SK-N-SH (cell line): ENCODE results near the gene KCNB1. TPM values are rescaled to one million over a fixed set of nuclear protein-coding genes. Genes with fewer than 3 reads are reported as not detected.

ENCODE experiments used
- CTCF ChIA-PET: fragments of 300-600, 350-600 bp; formaldehyde crosslinking; extraction: SDS; loops from one replicate; lab custom pipeline; 2021; lab: Yijun Ruan, JAX
- POLR2A ChIA-PET: fragments of 350-600 bp; sonication (Branson Sonifier 250); formaldehyde crosslinking; extraction: SDS; loops from one replicate; lab custom pipeline; 2020; ENCODE audit warnings: antibody characterized with exemption, inconsistent platforms; lab: Yijun Ruan, JAX
- DNase-seq: peaks from one replicate; pipeline ENCODE4 v3.0.0; 2012
- H2AFZ ChIP-seq: fragments of 200-600 bp; sonication (generic); 2 replicates; pipeline ENCODE4 v1.8.1; 2016; ENCODE audit warnings: antibody characterized with exemption, mild to moderate bottlenecking, low read depth
- H3F3A ChIP-seq: fragments of 200-600 bp; sonication (generic); replicated peaks from 2 replicates; pipeline ENCODE3; 2016; ENCODE audit warnings: antibody characterized with exemption, mild to moderate bottlenecking; ENCODE audit not compliant: insufficient read depth
- H3K27ac ChIP-seq, 2 experiments: fragments of 200-500 bp in 1 of 2; fragments of 200-600 bp in 1 of 2; sonication (Bioruptor generic) in 1 of 2; sonication (generic), shearing (Covaris generic) in 1 of 2; 2 replicates each; pipeline versions ENCODE4 v1.5.1 to v1.6.1; 2014 to 2016; ENCODE audit warnings: low read depth in 2 of 2, inconsistent platforms in 1 of 2, low read length in 1 of 2, mild to moderate bottlenecking in 1 of 2, mixed read lengths in 1 of 2
- H3K27me3 ChIP-seq: fragments of 200-600 bp; sonication (generic), shearing (Covaris generic); 2 replicates; pipeline ENCODE4 v1.6.1; 2016; ENCODE audit warnings: mixed run types; ENCODE audit not compliant: insufficient read depth
- H3K36me3 ChIP-seq, 2 experiments: fragments of 200-500 bp in 1 of 2; fragments of 200-600 bp in 1 of 2; sonication (Bioruptor generic) in 1 of 2; sonication (generic) in 1 of 2; replicated peaks in 1 of 2; 2 replicates each; pipeline versions ENCODE3 to v1.5.1; 2014 to 2016; ENCODE audit warnings: low read length in 1 of 2, mild to moderate bottlenecking in 1 of 2; ENCODE audit not compliant: insufficient read depth in 2 of 2, control insufficient read depth in 1 of 2
- H3K4me1 ChIP-seq, 2 experiments: fragments of 200-500 bp in 1 of 2; fragments of 200-600 bp in 1 of 2; sonication (Bioruptor generic) in 1 of 2; sonication (generic), shearing (Covaris generic) in 1 of 2; 2 replicates each; pipeline versions ENCODE4 v1.5.1 to v1.6.1; 2014 to 2016; ENCODE audit warnings: low read depth in 1 of 2, low read length in 1 of 2, mixed run types in 1 of 2; ENCODE audit not compliant: insufficient read depth in 2 of 2, control insufficient read depth in 1 of 2
- H3K4me2 ChIP-seq: fragments of 200-600 bp; sonication (generic), shearing (Covaris generic); 2 replicates; pipeline ENCODE4 v1.6.1; 2017; ENCODE audit warnings: mixed run types
- H3K4me3 ChIP-seq, 2 experiments: fragments of 200-500 bp in 1 of 2; fragments of 200-600 bp in 1 of 2; sonication (Bioruptor generic) in 1 of 2; sonication (generic), shearing (Covaris generic) in 1 of 2; 2 replicates each; pipeline versions ENCODE4 v1.5.1 to v1.8.1; 2014 to 2016; ENCODE audit warnings: low read depth in 2 of 2, inconsistent platforms in 1 of 2, low read length in 1 of 2, mild to moderate bottlenecking in 1 of 2, mixed read lengths in 1 of 2, moderate library complexity in 1 of 2
- H3K79me2 ChIP-seq: fragments of 200-600 bp; sonication (generic); 2 replicates; pipeline ENCODE4 v1.8.1; 2017; ENCODE audit warnings: mild to moderate bottlenecking; ENCODE audit not compliant: insufficient read depth
- H3K9ac ChIP-seq: fragments of 200-600 bp; sonication (generic); 2 replicates; pipeline ENCODE4 v1.6.1; 2017; ENCODE audit warnings: mixed run types
- H3K9me2 ChIP-seq: fragments of 200-600 bp; sonication (generic); 2 replicates; pipeline ENCODE4 v1.6.1; 2017; ENCODE audit warnings: mixed run types
- H3K9me3 ChIP-seq: fragments of 200-600 bp; sonication (generic); 2 replicates; pipeline ENCODE4 v1.6.1; 2017; ENCODE audit warnings: mixed run types, mild to moderate bottlenecking, moderate library complexity
- H4K20me1 ChIP-seq: fragments of 200-600 bp; sonication (generic); 2 replicates; pipeline ENCODE4 v1.6.1; 2017; ENCODE audit warnings: mild to moderate bottlenecking, mixed run types; ENCODE audit not compliant: insufficient read depth
- ELF1 ChIP-seq: IDR thresholded peaks from 2 replicates; pipeline ENCODE4 v1.4.0; 2012
- EZH2phosphoT487 ChIP-seq: fragments of 200-600 bp; sonication (generic); IDR thresholded peaks from 2 replicates; pipeline ENCODE4 v1.6.1; 2017; ENCODE audit warnings: low read depth, mixed run types, mild to moderate bottlenecking, antibody characterized with exemption, moderate library complexity, borderline replicate concordance
- FOSL2 ChIP-seq: IDR thresholded peaks from 2 replicates; pipeline ENCODE4 v1.4.0; 2012; ENCODE audit warnings: low read depth, mild to moderate bottlenecking, moderate library complexity, borderline replicate concordance
- FOXJ3 ChIP-seq: sonication (generic); formaldehyde crosslinking; IDR thresholded peaks from 2 replicates; pipeline ENCODE4 v1.5.1; 2020; ENCODE audit warnings: mild to moderate bottlenecking, missing genetic modification reagents
- FOXM1 ChIP-seq: IDR thresholded peaks from 2 replicates; pipeline ENCODE4 v1.4.0; 2012; ENCODE audit warnings: low read depth, mild to moderate bottlenecking
- GABPA ChIP-seq: IDR thresholded peaks from 2 replicates; pipeline ENCODE4 v1.4.0; 2012; ENCODE audit warnings: low read depth, mild to moderate bottlenecking
- GATA2 ChIP-seq: sonication (generic); formaldehyde crosslinking; IDR thresholded peaks from 2 replicates; pipeline ENCODE4 v1.5.0; 2020; ENCODE audit warnings: mild to moderate bottlenecking, missing genetic modification reagents
- JUND ChIP-seq: IDR thresholded peaks from 2 replicates; pipeline ENCODE4 v1.4.0; 2012
- POLR2AphosphoS5 ChIP-seq: IDR thresholded peaks from 2 replicates; pipeline ENCODE4 v1.6.1; 2012; ENCODE audit warnings: low read depth, low read length
- RXRA ChIP-seq: IDR thresholded peaks from 2 replicates; pipeline ENCODE4 v1.4.0; 2012; ENCODE audit warnings: low read depth, mild to moderate bottlenecking, borderline replicate concordance
- SIN3A ChIP-seq: IDR thresholded peaks from 2 replicates; pipeline ENCODE4 v1.6.1; 2012; ENCODE audit warnings: low read depth, mild to moderate bottlenecking, low read length, moderate library complexity, borderline replicate concordance
- TAF1 ChIP-seq: IDR thresholded peaks from 2 replicates; pipeline ENCODE4 v1.6.1; 2012; ENCODE audit warnings: low read depth, mild to moderate bottlenecking, low read length, moderate library complexity, borderline replicate concordance
- TCF12 ChIP-seq: IDR thresholded peaks from 2 replicates; pipeline ENCODE4 v1.4.0; 2012
- TEAD4 ChIP-seq: IDR thresholded peaks from 2 replicates; pipeline ENCODE4 v1.4.0; 2012; ENCODE audit warnings: mild to moderate bottlenecking, borderline replicate concordance; ENCODE audit not compliant: insufficient read depth
- WGBS: methylation state at CpG from one replicate; pipeline ENCODE4 v1.1.6; 2017; ENCODE audit warnings: low lambda C conversion rate; 5-methylcytosine and 5-hydroxymethylcytosine counted together
- polyA plus RNA-seq, 3 experiments: library from polyadenylated mRNA; depleted of rRNA; stranded (reverse); fragments of >200 nt; gene quantifications; 2 replicates each; pipeline ENCODE4 v1.2.3, GENCODE V29; 2012
- TF ChIP-seq, protein P1 (sequence below): IDR thresholded peaks from 2 replicates; pipeline ENCODE4 v1.4.0; 2012; ENCODE audit warnings: low read depth, borderline replicate concordance
- TF ChIP-seq, protein P2 (sequence below): IDR thresholded peaks from 2 replicates; pipeline ENCODE4 v1.4.0; 2012; ENCODE audit warnings: low read depth, borderline replicate concordance
- TF ChIP-seq, protein P3 (sequence below): fragments of 150-350 bp; IDR thresholded peaks from 2 replicates; pipeline ENCODE4 v1.6.1; 2016; ENCODE audit warnings: mild to moderate bottlenecking, low read depth, low read length

Gene KCNB1
- polyA plus RNA-seq, 1 of the 3 experiments (the other 2 are of a cell fraction): 0.82 TPM

DNA sequence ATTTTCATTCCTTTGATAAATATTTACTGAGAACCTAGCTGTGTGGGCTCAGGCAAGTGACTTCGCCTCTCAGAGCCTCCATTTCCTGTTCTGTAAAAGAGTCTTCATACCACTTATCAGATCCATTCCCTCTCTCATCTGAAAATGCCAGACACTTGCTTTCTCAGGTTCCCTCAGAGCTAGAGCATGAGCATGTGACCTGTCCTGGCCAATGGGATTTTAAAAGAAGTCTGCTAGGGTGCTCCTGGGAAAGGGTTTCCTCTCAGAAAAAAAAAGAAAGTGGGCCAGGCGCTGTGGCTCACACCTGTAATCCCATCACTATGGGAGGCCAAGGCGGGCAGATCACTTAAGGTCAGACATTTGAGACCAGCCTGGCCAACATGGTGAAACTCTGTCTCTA is 5.3 kb downstream of the KCNB1 start:
- POLR2A ChIA-PET: interaction anchor here (0.9 kb wide), 1 partner anchor 10 kb away, joined by 3 read pairs; no protein-coding TSS in a partner anchor

DNA sequence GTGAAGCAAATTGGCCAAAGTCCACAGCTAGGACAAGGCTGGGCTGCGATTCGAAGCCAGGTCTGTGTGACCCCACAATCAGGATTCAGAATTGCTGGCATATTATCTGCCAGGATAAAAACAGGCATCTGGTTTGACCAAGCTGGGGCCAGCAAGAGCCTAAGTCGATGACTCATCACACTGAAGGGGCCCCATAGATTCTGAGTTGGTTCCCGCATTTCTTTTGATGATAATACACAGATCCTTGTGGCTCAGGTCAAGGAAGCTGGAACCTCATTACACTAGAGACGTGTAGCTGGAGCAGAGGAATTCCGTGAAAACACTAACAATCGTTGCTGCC is 6.5 kb downstream of the KCNB1 start:
- H3K9me2 ChIP-seq: no peaks in the 10 kb centered on the region
- CTCF ChIA-PET: interaction anchor here (1.1 to 2.4 kb wide), 3 partner anchors 9 to 91 kb away, joined by 6 to 14 read pairs (median 11); no protein-coding TSS in a partner anchor
- H3K4me1 ChIP-seq: peaks cover 0 to 5% of the 10 kb centered on the region in 2 experiments; a peak in 1 of 4 replicates
- H3K27me3 ChIP-seq: no peaks in the 10 kb centered on the region
- POLR2A ChIA-PET: no interaction called here
- 60% methylated on average over 7 of the region's 7 CpGs for WGBS
- no peaks in the 10 kb centered on the region for H3K9me3 ChIP-seq
- H4K20me1 ChIP-seq: no peaks in the 10 kb centered on the region
- H3K4me3 ChIP-seq: no peak overlapping the region
- H3F3A ChIP-seq: no peaks in the 10 kb centered on the region
- H3K36me3 ChIP-seq: no peaks in the 10 kb centered on the region
- no peak overlapping the region for H3K9ac ChIP-seq
- DNase-seq: no peak
- no peak overlapping the region for H3K4me2 ChIP-seq
- no peak overlapping the region for H2AFZ ChIP-seq
- TF ChIP-seq FOSL2 (peak; percentile 53; the same call in 1 of the 2 replicates), ELF1 (no peak), EZH2phosphoT487 (no peak), TCF12 (peak; percentile 40; the same call in 1 of the 2 replicates), SIN3A (no peak), RXRA (no peak), JUND (peak; percentile 45; the same call in 1 of the 2 replicates)
- no peaks in the 10 kb centered on the region for H3K79me2 ChIP-seq
- no peak overlapping the region for H3K27ac ChIP-seq

More for the DNA sequence above, 5.3 kb downstream of the KCNB1 start:
- TF ChIP-seq, protein P1, sequence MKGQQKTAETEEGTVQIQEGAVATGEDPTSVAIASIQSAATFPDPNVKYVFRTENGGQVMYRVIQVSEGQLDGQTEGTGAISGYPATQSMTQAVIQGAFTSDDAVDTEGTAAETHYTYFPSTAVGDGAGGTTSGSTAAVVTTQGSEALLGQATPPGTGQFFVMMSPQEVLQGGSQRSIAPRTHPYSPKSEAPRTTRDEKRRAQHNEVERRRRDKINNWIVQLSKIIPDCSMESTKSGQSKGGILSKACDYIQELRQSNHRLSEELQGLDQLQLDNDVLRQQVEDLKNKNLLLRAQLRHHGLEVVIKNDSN: peak; percentile 32; the same call in 1 of the 2 replicates
- TF ChIP-seq TCF12: no peak
- TF ChIP-seq GATA2 (CRISPR knock-in tag): no peak
- no peaks in the 10 kb centered on the region for H4K20me1 ChIP-seq
- no peak overlapping the region for H3K4me3 ChIP-seq
- H3K9me3 ChIP-seq: no peaks in the 10 kb centered on the region
- H2AFZ ChIP-seq: no peak overlapping the region
- H3F3A ChIP-seq: no peaks in the 10 kb centered on the region
- CTCF ChIA-PET: interaction anchor here (0.9 to 2.0 kb wide), 3 partner anchors 14 to 143 kb away, joined by 4 to 13 read pairs (median 5); no protein-coding TSS in a partner anchor
- H3K27me3 ChIP-seq: no peaks in the 10 kb centered on the region
- H3K4me1 ChIP-seq: peaks cover 0 to 5% of the 10 kb centered on the region in 2 experiments; a peak in 1 of 4 replicates
- H3K9ac ChIP-seq: no peak overlapping the region
- H3K27ac ChIP-seq: no peak overlapping the region
- no peaks in the 10 kb centered on the region for H3K9me2 ChIP-seq
- no peaks in the 10 kb centered on the region for H3K79me2 ChIP-seq
- peak; percentile 48 for DNase-seq
- no peak overlapping the region for H3K4me2 ChIP-seq
- 79% methylated on average over 3 of the region's 3 CpGs for WGBS
- no peaks in the 10 kb centered on the region for H3K36me3 ChIP-seq

DNA sequence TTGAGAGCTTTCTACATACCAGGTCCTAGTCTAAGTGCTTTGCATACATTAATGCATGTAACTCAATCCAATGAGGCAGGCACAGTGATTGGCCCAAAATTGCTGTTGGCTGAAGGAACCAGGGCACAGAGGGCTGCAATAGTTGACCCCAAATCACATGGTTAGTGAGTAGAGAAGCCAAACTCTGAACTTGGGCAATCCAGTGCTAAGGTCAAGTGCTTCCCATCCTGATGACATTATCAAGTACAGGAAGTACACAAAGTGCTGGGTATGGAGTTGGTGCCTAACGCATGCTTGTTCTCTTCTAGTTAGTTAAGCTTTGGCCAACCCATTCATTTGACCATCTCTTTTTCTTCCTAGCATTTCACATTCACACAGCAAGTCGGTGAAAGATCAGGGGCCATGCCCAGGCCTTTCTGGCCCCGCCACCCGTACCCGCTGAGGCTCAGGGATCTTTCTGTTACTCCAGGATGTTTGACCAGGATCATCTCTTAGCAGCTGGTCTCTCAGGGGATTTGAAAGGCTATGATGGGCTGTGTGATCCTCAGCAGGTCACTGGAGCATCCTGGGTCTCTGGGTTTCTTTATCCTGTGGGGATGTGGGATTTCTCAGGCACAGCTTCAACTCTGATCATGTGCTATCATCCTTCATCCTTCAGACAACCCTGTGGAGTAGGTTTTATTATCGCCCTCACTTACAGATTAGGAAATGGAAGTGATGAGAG is 7.0 kb downstream of the KCNB1 start:
- POLR2A ChIA-PET: no interaction called here
- whole genome bisulfite sequencing: 81% methylated on average over 6 of the region's 6 CpGs
- Histone ChIP-seq H3K4me3 (no peak overlapping the region), H3K4me1 (peaks cover 0 to 5% of the 10 kb centered on the region in 2 experiments; a peak in 1 of 4 replicates), H3K79me2 (no peaks in the 10 kb centered on the region), H3F3A (no peaks in the 10 kb centered on the region), H2AFZ (no peak overlapping the region), H3K27ac (no peak overlapping the region), H3K27me3 (no peaks in the 10 kb centered on the region), H3K36me3 (no peaks in the 10 kb centered on the region), H4K20me1 (no peaks in the 10 kb centered on the region), H3K4me2 (no peak overlapping the region), H3K9ac (no peak overlapping the region), H3K9me2 (no peaks in the 10 kb centered on the region), H3K9me3 (no peaks in the 10 kb centered on the region)
- no peak for DNase-seq
- CTCF ChIA-PET: interaction anchor here (0.6 to 2.4 kb wide), 5 partner anchors 9 to 144 kb away, joined by 3 to 14 read pairs (median 6); no protein-coding TSS in a partner anchor
- TF ChIP-seq, protein P2, sequence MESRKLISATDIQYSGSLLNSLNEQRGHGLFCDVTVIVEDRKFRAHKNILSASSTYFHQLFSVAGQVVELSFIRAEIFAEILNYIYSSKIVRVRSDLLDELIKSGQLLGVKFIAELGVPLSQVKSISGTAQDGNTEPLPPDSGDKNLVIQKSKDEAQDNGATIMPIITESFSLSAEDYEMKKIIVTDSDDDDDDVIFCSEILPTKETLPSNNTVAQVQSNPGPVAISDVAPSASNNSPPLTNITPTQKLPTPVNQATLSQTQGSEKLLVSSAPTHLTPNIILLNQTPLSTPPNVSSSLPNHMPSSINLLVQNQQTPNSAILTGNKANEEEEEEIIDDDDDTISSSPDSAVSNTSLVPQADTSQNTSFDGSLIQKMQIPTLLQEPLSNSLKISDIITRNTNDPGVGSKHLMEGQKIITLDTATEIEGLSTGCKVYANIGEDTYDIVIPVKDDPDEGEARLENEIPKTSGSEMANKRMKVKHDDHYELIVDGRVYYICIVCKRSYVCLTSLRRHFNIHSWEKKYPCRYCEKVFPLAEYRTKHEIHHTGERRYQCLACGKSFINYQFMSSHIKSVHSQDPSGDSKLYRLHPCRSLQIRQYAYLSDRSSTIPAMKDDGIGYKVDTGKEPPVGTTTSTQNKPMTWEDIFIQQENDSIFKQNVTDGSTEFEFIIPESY: no peak
- TF ChIP-seq GABPA (no peak), FOXJ3 (CRISPR knock-in tag) (no peak), FOXM1 (no peak), RXRA (no peak), TAF1 (no peak), JUND (no peak), TCF12 (no peak), SIN3A (no peak), POLR2AphosphoS5 (no peak), TEAD4 (no peak)
- TF ChIP-seq, protein P3, sequence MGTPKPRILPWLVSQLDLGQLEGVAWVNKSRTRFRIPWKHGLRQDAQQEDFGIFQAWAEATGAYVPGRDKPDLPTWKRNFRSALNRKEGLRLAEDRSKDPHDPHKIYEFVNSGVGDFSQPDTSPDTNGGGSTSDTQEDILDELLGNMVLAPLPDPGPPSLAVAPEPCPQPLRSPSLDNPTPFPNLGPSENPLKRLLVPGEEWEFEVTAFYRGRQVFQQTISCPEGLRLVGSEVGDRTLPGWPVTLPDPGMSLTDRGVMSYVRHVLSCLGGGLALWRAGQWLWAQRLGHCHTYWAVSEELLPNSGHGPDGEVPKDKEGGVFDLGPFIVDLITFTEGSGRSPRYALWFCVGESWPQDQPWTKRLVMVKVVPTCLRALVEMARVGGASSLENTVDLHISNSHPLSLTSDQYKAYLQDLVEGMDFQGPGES: no peak
